ENCODE results near the gene PHTF2.

The PHTF2 gene

DNA sequence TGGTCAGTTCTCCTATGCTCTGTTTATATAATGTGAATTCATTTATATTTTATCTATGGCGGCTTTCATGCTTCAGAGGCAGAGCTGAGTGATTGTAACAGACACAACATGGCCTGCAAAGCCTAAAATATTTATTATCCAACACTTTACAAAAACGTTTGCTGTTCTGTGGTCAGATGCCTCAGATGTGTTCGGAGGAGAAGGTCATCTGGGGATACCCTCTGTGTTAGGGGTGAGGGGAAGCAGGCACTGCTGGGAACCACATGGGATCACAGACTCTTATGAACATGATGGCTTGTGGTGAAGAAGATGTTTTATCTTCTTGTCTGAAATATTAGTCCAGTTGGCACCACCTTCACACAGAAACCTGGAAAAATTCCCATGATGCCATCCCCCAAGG lies 203.4 kb downstream of the PHTF2 start:
- DNase-seq: no peak

DNA sequence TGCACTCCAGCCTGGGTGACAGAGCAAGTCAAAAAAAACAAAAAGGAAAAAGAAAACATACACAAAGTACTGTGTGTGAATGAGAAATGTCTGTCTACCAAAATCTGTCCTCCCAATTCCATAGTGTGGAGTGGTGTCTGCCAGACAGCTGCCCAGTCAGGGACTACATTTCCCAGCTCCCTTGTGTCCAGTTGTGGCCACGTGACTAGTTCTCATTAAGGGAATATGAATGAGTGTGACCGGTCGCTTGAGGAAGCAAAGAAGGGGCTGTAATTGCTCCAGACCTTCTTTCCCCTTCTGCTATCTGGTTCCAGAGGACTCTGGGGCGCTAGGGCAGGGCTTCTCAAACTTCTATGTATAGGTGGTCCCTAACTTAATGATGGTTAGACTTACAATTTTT lies 204.1 kb downstream of the PHTF2 start:
- DNase-seq: no peak

DNA sequence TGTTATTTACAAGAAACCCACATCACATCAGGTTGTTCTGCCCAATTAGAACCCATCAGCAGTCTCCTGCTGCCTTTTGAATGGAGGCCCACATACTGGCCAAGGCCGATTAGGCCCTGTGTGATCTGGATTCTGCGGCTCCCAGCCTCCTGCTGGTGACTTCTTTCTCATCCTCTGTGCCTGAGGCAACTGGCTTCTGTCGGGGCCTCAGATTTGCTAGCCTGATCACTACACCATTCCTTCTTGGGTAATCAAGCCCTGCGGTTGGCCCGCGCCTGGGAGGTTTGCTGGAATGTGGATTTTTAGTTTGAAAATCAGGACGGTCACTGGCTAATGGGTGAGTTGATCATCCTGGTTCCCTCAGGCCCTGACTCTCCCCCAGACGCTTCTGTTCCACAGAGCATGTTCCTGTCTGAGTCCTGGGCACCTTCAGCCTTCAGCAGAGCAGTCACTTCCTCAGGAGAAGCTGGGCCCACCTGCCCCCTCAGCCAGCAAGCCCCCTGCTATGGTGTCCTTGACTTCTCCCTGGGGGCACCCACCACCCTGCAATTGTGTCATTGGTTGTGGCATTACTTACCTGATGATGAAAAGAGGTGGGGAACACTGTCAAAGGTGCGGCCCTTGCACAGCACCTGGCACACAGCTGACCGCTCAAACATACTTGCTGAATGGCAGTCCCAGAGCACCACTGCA lies 207.6 kb downstream of the PHTF2 start:
- DNase-seq: no peak

Measured in right forelimb (tissue), 1 donor.